ENCODE data around the gene PDCD7. TPM values are rescaled to one million over a fixed set of nuclear protein-coding genes. Genes with fewer than 3 reads are reported as not detected.
"Not testable (repeated sequence)": the region's sequence is repeated elsewhere in the genome, so short reads cannot be mapped to it uniquely, and the experiment has no call there.

PDCD7 gene
- total RNA-seq, 1 experiment from 2014 or later, result 9.5 TPM

GRCh38 chr15:65077291-65077980 is 56.2 kb downstream of the PDCD7 start:
- CTCF ChIA-PET, result no interaction called here

GRCh38 chr15:65076486-65077290 is 56.9 kb downstream of the PDCD7 start, which contains the start of gene KBTBD13:
TSS of gene KBTBD13 (plus strand) at chr15:65076746. CDS start at chr15:65076816, 70 bp downstream.
- Histone ChIP-seq H3K79me2 (ENCODE audit: low read length) (no peaks in the 10 kb centered on the region), H3K4me2 (ENCODE audit: low read length) (no peak within 1 kb of the TSS), H3K9ac (ENCODE audit: low read length) (no peak within 1 kb of the TSS), H3K27me3 (ENCODE audit: low read length) (no peaks in the 10 kb centered on the region), H3F3A (ENCODE audit: low read length, unreplicated experiment) (no peaks in the 10 kb centered on the region), H4K20me1 (ENCODE audit: low read length) (no peaks in the 10 kb centered on the region), H3K9me2 (replicated peaks; ENCODE audit: low read length) (no peaks in the 10 kb centered on the region), H3K9me3 (ENCODE audit: low read length) (no peaks in the 10 kb centered on the region), H3K36me3 (ENCODE audit: low read depth, low read length) (no peaks in the 10 kb centered on the region), H3K4me3 (ENCODE audit: low read length) (no peak within 1 kb of the TSS), H2AFZ (ENCODE audit: low read length) (no peak within 1 kb of the TSS), H3K4me1 (ENCODE audit: insufficient read depth, low read length) (no peaks in the 10 kb centered on the region), H3K27ac (ENCODE audit: low read length) (no peak within 1 kb of the TSS)
- TF ChIP-seq EZH2 (IDR thresholded peaks at IDR 0.05; ENCODE audit: low read length, unreplicated experiment), result no peak
- TF ChIP-seq EZH2phosphoT487 (IDR thresholded peaks at IDR 0.05; ENCODE audit: borderline replicate concordance, low read length), result no peak
- TF ChIP-seq, protein P1, sequence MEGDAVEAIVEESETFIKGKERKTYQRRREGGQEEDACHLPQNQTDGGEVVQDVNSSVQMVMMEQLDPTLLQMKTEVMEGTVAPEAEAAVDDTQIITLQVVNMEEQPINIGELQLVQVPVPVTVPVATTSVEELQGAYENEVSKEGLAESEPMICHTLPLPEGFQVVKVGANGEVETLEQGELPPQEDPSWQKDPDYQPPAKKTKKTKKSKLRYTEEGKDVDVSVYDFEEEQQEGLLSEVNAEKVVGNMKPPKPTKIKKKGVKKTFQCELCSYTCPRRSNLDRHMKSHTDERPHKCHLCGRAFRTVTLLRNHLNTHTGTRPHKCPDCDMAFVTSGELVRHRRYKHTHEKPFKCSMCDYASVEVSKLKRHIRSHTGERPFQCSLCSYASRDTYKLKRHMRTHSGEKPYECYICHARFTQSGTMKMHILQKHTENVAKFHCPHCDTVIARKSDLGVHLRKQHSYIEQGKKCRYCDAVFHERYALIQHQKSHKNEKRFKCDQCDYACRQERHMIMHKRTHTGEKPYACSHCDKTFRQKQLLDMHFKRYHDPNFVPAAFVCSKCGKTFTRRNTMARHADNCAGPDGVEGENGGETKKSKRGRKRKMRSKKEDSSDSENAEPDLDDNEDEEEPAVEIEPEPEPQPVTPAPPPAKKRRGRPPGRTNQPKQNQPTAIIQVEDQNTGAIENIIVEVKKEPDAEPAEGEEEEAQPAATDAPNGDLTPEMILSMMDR (conservative IDR thresholded peaks at IDR 0.05; ENCODE audit: low read depth, low read length), result no peak
- ChIA-PET CTCF (no interaction called here), POLR2A (ENCODE audit: unreplicated experiment) (no interaction called here)
- intact Hi-C loops (cut with micrococcal nuclease), result no loop called here
- no peak for DNase-seq
- no peak for ATAC-seq
- BruUV-seq (replicated peaks), result no TSS peak

More at GRCh38 chr15:65077291-65077980, 56.2 kb downstream of the PDCD7 start:
- H2AFZ ChIP-seq (ENCODE audit: low read length), result no peak overlapping the region
- no TSS peak for BruUV-seq (replicated peaks)
- no peaks in the 10 kb centered on the region for H3K9me2 ChIP-seq (replicated peaks; ENCODE audit: low read length)
- intact Hi-C loops (cut with micrococcal nuclease), result no loop called here
- no peak overlapping the region for H3K4me3 ChIP-seq (ENCODE audit: low read length)
- H3K9me3 ChIP-seq (ENCODE audit: low read length), result no peaks in the 10 kb centered on the region
- no peaks in the 10 kb centered on the region for H3F3A ChIP-seq (ENCODE audit: low read length, unreplicated experiment)
- POLR2A ChIA-PET (ENCODE audit: unreplicated experiment), result no interaction called here
- no peaks in the 10 kb centered on the region for H4K20me1 ChIP-seq (ENCODE audit: low read length)
- H3K4me1 ChIP-seq (ENCODE audit: insufficient read depth, low read length), result no peaks in the 10 kb centered on the region
- DNase-seq (no peak), ATAC-seq (no peak)
- no peak for TF ChIP-seq EZH2phosphoT487 (IDR thresholded peaks at IDR 0.05; ENCODE audit: borderline replicate concordance, low read length)
- no peak for TF ChIP-seq EZH2 (IDR thresholded peaks at IDR 0.05; ENCODE audit: low read length, unreplicated experiment)
- TF ChIP-seq, protein P1 (conservative IDR thresholded peaks at IDR 0.05; ENCODE audit: low read depth, low read length), result no peak
- H3K36me3 ChIP-seq (ENCODE audit: low read depth, low read length), result no peaks in the 10 kb centered on the region
- no peak overlapping the region for H3K9ac ChIP-seq (ENCODE audit: low read length)
- no peaks in the 10 kb centered on the region for H3K79me2 ChIP-seq (ENCODE audit: low read length)
- no peaks in the 10 kb centered on the region for H3K27me3 ChIP-seq (ENCODE audit: low read length)
- H3K4me2 ChIP-seq (ENCODE audit: low read length), result no peak overlapping the region
- H3K27ac ChIP-seq (ENCODE audit: low read length), result no peak overlapping the region

DNA sequence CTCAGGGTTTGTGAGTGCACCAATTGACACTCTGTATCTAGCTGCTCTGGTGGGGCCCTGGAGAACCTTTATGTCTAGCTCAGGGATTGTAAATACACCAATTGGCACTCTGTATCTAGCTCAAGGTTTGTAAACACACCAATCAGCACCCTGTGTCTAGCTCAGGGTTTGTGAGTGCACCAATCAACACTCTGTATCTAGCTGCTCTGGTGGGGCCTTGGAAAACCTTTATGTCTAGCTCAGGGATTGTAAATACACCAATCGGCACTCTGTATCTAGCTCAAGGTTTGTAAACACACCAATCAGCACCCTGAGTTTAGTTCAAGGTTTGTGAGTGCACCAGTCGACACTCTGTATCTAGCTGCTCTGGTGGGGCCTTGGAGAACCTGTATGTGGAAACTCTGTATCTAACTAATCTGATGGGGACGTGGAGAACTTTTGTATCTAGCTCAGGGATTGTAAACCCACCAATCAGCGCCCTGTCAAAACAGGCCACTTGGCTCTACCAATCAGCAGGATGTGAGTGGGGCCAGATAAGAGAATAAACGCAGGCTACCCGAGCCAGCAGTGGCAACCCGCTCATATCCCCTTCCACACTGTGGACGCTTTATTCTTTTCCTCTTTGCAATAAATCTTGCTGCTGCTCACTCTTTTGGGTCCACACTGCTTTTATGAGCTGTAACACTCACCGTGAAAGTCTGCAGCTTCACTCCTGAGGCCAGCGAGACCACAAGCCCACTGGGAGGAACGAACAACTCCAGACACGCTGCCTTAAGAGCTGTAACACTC is 57.8 kb downstream of the PDCD7 start:
- H3K27ac ChIP-seq (ENCODE audit: low read length); intact Hi-C loops (cut with micrococcal nuclease); H3K4me3 ChIP-seq (ENCODE audit: low read length); H3K36me3 ChIP-seq (ENCODE audit: low read depth, low read length); H3K79me2 ChIP-seq (ENCODE audit: low read length); DNase-seq; H3K4me1 ChIP-seq (ENCODE audit: insufficient read depth, low read length); H3K9me2 ChIP-seq (replicated peaks; ENCODE audit: low read length); H3K27me3 ChIP-seq (ENCODE audit: low read length); BruUV-seq (replicated peaks); CTCF ChIA-PET; H3K4me2 ChIP-seq (ENCODE audit: low read length); ATAC-seq; H3K9ac ChIP-seq (ENCODE audit: low read length); H4K20me1 ChIP-seq (ENCODE audit: low read length); H3K9me3 ChIP-seq (ENCODE audit: low read length); H3F3A ChIP-seq (ENCODE audit: low read length, unreplicated experiment); H2AFZ ChIP-seq (ENCODE audit: low read length); POLR2A ChIA-PET (ENCODE audit: unreplicated experiment): not testable (repeated sequence)

DNA sequence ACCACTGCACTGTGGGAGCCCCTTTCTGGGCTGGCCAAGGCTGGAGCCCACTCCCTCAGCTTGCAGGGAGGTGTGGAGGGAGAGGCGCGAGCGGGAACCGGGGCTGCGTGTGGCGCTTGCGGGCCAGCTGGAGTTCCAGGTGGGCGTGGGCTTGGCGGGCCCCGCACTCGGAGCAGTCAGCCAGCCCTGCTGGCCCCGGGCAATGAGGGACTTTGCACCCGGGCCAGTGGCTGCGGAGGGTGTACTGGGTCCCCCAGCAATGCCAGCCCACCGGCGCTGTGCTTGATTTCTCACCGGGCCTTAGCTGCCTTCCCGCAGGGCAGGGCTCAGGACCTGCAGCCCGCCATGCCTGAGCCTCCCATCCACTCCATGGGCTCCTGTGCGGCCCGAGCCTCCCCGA is 58.7 kb downstream of the PDCD7 start:
- ATAC-seq; CTCF ChIA-PET; H3K4me3 ChIP-seq (ENCODE audit: low read length); H2AFZ ChIP-seq (ENCODE audit: low read length); H3K27ac ChIP-seq (ENCODE audit: low read length); DNase-seq; H3F3A ChIP-seq (ENCODE audit: low read length, unreplicated experiment); intact Hi-C loops (cut with micrococcal nuclease); H3K36me3 ChIP-seq (ENCODE audit: low read depth, low read length); BruUV-seq (replicated peaks); H3K9ac ChIP-seq (ENCODE audit: low read length); H3K27me3 ChIP-seq (ENCODE audit: low read length); H3K9me3 ChIP-seq (ENCODE audit: low read length); H4K20me1 ChIP-seq (ENCODE audit: low read length); H3K79me2 ChIP-seq (ENCODE audit: low read length); H3K4me2 ChIP-seq (ENCODE audit: low read length); H3K9me2 ChIP-seq (replicated peaks; ENCODE audit: low read length); H3K4me1 ChIP-seq (ENCODE audit: insufficient read depth, low read length): not testable (repeated sequence)
- POLR2A ChIA-PET (ENCODE audit: unreplicated experiment), result interaction anchor here (0.6 kb wide), 1 partner anchor 188 kb away, joined by 6 read pairs; no protein-coding TSS in a partner anchor
